ENCODE measurements around the gene MAP4K2. TPM values are rescaled to one million over a fixed set of nuclear protein-coding genes. Genes with fewer than 3 reads are reported as not detected.

Gene MAP4K2
- total RNA-seq, 2 donors from 2014 or later: 23.3 to 39.1 TPM

DNA sequence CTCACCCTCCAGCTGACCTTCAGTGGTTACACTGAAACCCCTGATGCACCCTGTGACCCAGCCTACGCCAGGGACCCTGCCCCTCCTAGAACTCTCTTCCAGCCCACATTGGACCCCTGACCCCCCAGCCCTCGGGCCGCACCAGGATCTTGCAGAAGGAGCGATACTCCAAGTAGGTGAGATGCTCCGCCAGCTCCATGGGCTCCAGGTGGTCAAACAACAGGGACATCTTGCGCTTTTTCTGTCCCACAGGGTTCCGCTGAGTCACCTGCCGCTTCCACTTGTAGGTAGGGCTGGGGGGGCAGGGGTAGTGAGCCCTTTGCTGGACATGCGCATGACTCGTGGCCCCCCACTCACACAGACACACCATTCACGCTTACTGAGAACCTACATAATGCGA lies 63.1 kb downstream of the MAP4K2 start:
- Histone ChIP-seq H3K27ac (no peak overlapping the region), H3K4me1 (ENCODE audit: control insufficient read depth in 1 of 2, low read depth in 2 of 2) (peaks cover 3 to 19% of the 10 kb centered on the region in 2 donors), H3K36me3 (peaks cover 19% of the 10 kb centered on the region), H3K4me3 (no peak overlapping the region), H3K9me3 (no peaks in the 10 kb centered on the region), H3K27me3 (replicated peaks; ENCODE audit: insufficient read depth) (no peaks in the 10 kb centered on the region)
- DNase-seq (ENCODE audit: low spot score) (no peak), ATAC-seq (ENCODE audit: insufficient number of reproducible peaks, low FRiP score, low read depth) (no peak)
- TF ChIP-seq, protein P1, sequence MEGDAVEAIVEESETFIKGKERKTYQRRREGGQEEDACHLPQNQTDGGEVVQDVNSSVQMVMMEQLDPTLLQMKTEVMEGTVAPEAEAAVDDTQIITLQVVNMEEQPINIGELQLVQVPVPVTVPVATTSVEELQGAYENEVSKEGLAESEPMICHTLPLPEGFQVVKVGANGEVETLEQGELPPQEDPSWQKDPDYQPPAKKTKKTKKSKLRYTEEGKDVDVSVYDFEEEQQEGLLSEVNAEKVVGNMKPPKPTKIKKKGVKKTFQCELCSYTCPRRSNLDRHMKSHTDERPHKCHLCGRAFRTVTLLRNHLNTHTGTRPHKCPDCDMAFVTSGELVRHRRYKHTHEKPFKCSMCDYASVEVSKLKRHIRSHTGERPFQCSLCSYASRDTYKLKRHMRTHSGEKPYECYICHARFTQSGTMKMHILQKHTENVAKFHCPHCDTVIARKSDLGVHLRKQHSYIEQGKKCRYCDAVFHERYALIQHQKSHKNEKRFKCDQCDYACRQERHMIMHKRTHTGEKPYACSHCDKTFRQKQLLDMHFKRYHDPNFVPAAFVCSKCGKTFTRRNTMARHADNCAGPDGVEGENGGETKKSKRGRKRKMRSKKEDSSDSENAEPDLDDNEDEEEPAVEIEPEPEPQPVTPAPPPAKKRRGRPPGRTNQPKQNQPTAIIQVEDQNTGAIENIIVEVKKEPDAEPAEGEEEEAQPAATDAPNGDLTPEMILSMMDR (IDR thresholded peaks at IDR 0.05): no peak

DNA sequence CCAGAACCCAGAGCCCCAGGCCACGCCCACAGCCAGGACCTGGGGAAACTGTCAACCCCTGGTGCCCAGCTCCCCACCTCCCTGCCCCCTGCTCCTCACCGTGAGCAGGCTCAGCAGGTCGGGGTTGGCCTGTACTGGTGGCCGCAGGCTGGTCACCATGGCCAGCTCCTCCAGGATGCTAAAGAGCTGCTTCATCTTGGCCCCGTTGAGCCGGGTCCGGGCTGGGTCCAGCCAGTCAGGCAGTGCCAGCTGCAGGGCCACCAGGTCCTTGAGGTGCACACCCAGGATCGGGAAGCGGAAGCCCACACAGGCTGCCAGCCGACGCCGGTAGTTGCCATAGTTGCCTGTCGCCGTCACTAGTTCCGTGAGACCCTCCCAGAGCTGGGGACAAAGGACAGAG lies 66.4 kb downstream of the MAP4K2 start:
- no peak for ATAC-seq (ENCODE audit: insufficient number of reproducible peaks, low FRiP score, low read depth)
- Histone ChIP-seq H3K36me3 (peaks cover 32% of the 10 kb centered on the region), H3K27ac (no peak overlapping the region), H3K9me3 (no peaks in the 10 kb centered on the region), H3K27me3 (replicated peaks; ENCODE audit: insufficient read depth) (no peaks in the 10 kb centered on the region), H3K4me1 (ENCODE audit: control insufficient read depth in 1 of 2, low read depth in 2 of 2) (peaks cover 0 to 1% of the 10 kb centered on the region in 2 donors), H3K4me3 (no peak overlapping the region)
- TF ChIP-seq, protein P1 (IDR thresholded peaks at IDR 0.05): no peak
- no peak for DNase-seq (ENCODE audit: low spot score)

DNA sequence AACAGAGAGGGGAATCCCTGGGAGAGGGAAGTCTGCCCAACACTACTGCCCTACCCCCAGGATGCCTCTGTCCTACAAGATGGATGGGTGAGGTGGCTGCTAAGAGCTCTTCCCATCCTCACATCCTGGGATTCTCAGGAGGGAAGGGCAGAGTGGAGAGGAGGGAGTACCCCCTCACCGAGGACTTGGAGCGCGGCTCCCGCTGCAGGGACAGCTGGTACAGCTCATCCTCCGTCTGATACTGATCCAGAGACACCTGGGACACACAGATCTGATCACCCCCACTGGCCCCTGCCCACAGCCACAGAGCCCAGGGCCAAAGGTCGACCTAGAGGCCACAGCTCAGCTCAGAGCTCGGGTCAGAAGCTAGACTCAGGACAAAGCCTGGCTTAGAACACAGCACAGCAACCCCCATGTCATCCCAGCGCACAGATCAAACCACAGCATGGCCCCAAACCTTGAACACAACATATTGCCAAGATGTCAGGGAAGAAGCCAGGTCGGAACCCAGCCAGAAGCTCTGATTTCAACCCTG lies 67.2 kb downstream of the MAP4K2 start:
- TF ChIP-seq, protein P1 (IDR thresholded peaks at IDR 0.05): no peak
- DNase-seq (ENCODE audit: low spot score) (no peak), ATAC-seq (ENCODE audit: insufficient number of reproducible peaks, low FRiP score, low read depth) (no peak)
- Histone ChIP-seq H3K9me3 (no peaks in the 10 kb centered on the region), H3K4me1 (ENCODE audit: control insufficient read depth in 1 of 2, low read depth in 2 of 2) (no peaks in the 10 kb centered on the region), H3K36me3 (peaks cover 35% of the 10 kb centered on the region), H3K27ac (no peak overlapping the region), H3K4me3 (no peak overlapping the region), H3K27me3 (replicated peaks; ENCODE audit: insufficient read depth) (no peaks in the 10 kb centered on the region)

Other genes starting within 250 kb of the MAP4K2 start
- not detected for gene SLC22A11, start 247.3 kb downstream of the MAP4K2 start, total RNA-seq
- not detected for gene SLC22A12, start 212.0 kb downstream of the MAP4K2 start, total RNA-seq
- 10 to 100 TPM; 40.3 to 41.3 TPM for gene NRXN2, start 80.0 kb downstream of the MAP4K2 start, total RNA-seq
- 10 to 100 TPM; 78.4 to 89.1 TPM for gene RASGRP2, start 59.1 kb downstream of the MAP4K2 start, total RNA-seq
- 10 to 100 TPM; 12.2 to 13.4 TPM for gene PYGM, start 43.2 kb downstream of the MAP4K2 start, total RNA-seq
- gene SF1, start 24.7 kb downstream of the MAP4K2 start, total RNA-seq: 100 to 1,000 TPM; 250 to 512 TPM
- 10 to 100 TPM; 11.6 to 16.0 TPM for gene MEN1, start 7.3 kb upstream of the MAP4K2 start, total RNA-seq
- 1 to 10 TPM in 1 of 2 donors, under 1 TPM in 1; 0.68 to 1.2 TPM for gene CDC42BPG, start 41.4 kb upstream of the MAP4K2 start, total RNA-seq
- gene EHD1, start 75.4 kb upstream of the MAP4K2 start, total RNA-seq: 100 to 1,000 TPM in 1 of 2 donors, 10 to 100 TPM in 1; 67.4 to 140 TPM
- gene ATG2A, start 114.0 kb upstream of the MAP4K2 start, total RNA-seq: 10 to 100 TPM; 18.5 to 35.2 TPM
- gene PPP2R5B, start 121.5 kb upstream of the MAP4K2 start, total RNA-seq: 10 to 100 TPM; 21.0 to 38.2 TPM
- gene GPHA2, start 132.7 kb upstream of the MAP4K2 start, total RNA-seq: not detected
- not detected for gene MAJIN, start 168.9 kb upstream of the MAP4K2 start, total RNA-seq
- gene BATF2, start 193.8 kb upstream of the MAP4K2 start, total RNA-seq: 1 to 10 TPM in 1 of 2 donors, under 1 TPM in 1; 0.92 to 2.6 TPM
- 100 to 1,000 TPM in 1 of 2 donors, 10 to 100 TPM in 1; 85.5 to 197 TPM for gene ARL2, start 210.9 kb upstream of the MAP4K2 start, total RNA-seq
- 10 to 100 TPM; 20.7 to 22.7 TPM for gene SNX15, start 224.2 kb upstream of the MAP4K2 start, total RNA-seq
- 10 to 100 TPM in 1 of 2 donors, 1 to 10 TPM in 1; 4.7 to 18.0 TPM for gene SAC3D1, start 238.0 kb upstream of the MAP4K2 start, total RNA-seq